ENCODE measurements around the gene MRNIP.

DNA sequence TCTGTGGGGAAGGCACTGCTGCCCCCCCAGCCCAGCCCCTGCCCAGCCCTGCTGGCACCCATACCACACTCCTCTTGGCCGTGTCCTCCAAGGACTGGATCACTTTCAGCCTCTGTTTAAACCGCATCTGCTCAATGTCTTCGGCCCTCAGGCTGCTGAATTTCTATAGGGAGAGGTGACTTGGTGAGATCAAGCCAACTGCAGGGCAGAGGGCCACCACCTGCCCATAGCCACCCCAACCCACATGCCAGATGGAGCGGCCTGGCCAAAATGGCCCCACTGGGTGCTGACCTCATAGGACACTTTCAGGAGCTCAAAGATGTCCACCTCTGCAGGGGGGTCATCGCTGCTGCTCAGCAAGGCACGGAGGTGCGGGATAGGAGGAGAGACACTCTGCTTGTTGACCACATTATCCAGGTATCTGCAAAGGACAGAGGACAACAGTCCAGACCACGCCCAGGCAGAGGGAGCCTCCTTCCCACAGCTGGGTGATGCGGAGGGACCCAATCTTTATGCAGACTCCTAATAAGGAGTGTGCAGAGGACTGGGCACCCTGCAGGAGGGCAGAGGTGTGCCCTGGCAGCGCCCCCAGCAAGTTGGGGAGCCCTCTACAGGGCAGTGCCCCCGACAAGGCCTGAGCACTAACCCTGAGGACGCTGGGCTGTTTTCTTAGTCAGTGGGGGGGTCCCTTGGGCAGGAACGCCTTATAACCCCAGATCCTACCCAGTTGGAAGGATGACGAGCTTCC lies 14.4 kb upstream of the MRNIP start:
- no peak for TF ChIP-seq POLR2A (IDR thresholded peaks at IDR 0.05)
- TF ChIP-seq, protein P1, sequence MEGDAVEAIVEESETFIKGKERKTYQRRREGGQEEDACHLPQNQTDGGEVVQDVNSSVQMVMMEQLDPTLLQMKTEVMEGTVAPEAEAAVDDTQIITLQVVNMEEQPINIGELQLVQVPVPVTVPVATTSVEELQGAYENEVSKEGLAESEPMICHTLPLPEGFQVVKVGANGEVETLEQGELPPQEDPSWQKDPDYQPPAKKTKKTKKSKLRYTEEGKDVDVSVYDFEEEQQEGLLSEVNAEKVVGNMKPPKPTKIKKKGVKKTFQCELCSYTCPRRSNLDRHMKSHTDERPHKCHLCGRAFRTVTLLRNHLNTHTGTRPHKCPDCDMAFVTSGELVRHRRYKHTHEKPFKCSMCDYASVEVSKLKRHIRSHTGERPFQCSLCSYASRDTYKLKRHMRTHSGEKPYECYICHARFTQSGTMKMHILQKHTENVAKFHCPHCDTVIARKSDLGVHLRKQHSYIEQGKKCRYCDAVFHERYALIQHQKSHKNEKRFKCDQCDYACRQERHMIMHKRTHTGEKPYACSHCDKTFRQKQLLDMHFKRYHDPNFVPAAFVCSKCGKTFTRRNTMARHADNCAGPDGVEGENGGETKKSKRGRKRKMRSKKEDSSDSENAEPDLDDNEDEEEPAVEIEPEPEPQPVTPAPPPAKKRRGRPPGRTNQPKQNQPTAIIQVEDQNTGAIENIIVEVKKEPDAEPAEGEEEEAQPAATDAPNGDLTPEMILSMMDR (IDR thresholded peaks at IDR 0.05) = no peak

All from body of pancreas (tissue), 4 donors.